ENCODE data around the gene EFNA2.

EFNA2 gene

DNA sequence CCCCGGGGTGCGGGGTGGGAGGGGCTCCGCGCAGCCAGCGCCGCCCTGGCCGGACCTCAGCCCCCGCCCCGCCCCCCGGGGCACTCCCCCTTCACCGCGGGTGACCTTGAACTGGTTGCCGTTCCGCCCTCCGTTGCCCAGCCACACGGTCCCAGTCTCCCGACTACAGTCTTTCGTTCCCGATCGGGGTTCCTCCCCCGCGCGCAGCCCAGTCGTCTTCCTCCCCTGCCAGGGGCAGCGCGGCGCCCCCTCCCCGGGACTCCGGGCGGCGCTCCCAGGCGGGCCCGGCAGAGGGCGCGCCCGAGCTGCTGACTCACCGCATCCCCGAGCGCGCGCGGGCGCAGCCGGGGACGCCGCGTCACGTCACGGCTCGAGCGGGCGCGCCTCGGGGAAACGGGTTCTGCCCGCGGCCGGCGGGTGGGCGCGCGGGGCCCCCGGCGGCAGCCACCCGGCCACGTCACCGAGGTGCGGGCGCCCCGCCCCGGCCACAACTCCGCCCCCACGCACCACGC, 36.8 kb upstream of the EFNA2 start:
- DNase-seq (ENCODE audit: extremely low read depth in 1 of 2, low read depth in 1 of 2) = peak; percentile 64 to 70

DNA sequence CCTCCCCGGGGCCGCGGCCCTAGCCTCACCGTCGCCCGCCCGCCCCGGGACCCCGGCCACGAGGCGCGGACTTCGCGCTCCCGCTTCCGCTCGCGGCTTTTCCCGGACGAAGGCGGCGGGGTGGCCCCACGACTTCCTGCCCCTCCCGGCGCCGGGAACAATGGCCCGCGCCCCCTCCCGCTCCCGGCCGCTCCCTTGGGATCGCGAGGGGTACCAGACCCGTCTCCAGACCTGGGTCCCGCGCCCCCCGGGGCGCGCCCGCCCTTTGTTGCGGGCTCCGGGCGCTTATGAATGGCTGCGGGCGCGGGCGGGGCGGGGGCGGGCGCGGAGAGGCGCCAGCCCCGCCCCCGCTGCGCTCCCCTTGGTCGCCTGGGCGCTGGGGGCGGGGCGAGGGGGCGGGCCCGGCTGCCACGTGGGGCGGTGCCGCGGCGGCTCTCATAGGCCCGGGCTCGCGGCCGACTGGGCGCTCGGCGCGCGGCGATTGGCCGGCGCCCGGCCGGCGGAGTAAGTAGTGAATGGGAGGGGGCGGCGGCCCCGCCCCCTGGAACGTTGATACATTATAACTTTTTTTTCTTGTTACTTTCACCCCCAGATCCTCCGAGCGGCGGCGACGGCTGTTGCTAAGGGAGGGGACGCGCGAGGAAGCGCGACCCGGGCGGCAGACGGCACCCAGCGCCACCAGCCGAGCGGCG, 36.2 kb upstream of the EFNA2 start:
- peak; percentile 78 to 93 for DNase-seq (ENCODE audit: extremely low read depth in 1 of 2, low read depth in 1 of 2)

DNA sequence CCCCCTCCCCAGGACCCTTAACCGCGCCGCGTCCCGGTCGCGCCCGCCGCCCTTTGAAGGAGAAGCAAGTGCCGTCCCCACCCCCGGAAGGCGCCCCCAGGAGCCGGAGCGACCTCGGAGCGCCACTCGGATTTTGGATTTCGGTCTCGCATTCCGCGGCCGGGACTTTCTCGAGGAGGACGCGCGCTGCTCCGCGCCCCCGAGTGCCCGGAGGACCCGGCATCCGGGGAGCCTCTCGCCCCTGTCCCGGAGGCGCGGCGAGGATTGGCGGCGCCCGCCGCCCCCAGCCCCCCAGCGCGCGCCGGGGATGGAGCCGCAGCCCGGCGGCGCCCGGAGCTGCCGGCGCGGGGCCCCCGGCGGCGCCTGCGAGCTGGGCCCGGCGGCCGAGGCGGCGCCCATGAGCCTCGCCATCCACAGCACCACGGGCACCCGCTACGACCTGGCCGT, 35.7 kb upstream of the EFNA2 start:
- no peak for DNase-seq (ENCODE audit: extremely low read depth in 1 of 2, low read depth in 1 of 2)

DNA sequence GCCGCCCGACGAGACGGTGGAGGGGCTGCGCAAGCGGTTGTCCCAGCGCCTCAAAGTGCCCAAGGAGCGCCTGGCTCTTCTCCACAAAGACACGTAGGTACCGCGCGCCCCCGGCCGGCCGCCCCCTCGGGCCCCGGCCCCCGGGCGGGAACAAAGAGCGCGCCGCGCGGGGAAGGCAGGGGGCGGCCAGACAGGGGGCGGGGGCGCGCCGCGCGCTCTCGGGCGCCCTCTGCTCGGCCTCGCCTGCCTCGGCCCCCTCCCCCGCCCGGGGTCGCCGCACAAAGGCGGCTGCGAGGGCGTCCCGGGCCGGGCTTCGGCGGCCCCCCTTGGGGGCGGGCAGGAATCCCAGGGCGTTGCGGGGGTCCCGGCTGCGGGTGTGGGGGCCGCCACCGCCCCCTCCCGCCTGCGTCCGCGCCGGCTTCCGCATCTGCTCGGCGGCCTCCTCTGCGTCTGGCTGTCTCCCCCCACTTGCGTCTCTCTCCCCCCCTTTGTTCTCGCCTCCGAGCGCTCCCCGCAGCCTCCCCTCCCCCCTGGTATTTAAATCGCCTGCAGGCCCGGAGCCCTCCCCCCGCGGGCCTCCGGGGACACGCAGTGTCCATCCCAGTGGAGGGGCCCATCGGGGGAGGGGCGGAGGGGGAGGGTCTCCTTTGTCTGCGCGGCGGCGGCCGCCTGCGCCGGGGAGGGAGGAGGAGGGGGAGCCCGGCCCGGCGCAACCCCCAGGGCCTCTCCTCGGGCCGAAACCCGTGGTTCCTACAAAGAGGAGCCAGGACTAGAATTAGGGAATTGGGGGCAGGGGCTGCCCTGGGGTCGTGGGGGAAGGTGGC, 35.0 kb upstream of the EFNA2 start:
- no peak for DNase-seq (ENCODE audit: extremely low read depth in 1 of 2, low read depth in 1 of 2)

DNA sequence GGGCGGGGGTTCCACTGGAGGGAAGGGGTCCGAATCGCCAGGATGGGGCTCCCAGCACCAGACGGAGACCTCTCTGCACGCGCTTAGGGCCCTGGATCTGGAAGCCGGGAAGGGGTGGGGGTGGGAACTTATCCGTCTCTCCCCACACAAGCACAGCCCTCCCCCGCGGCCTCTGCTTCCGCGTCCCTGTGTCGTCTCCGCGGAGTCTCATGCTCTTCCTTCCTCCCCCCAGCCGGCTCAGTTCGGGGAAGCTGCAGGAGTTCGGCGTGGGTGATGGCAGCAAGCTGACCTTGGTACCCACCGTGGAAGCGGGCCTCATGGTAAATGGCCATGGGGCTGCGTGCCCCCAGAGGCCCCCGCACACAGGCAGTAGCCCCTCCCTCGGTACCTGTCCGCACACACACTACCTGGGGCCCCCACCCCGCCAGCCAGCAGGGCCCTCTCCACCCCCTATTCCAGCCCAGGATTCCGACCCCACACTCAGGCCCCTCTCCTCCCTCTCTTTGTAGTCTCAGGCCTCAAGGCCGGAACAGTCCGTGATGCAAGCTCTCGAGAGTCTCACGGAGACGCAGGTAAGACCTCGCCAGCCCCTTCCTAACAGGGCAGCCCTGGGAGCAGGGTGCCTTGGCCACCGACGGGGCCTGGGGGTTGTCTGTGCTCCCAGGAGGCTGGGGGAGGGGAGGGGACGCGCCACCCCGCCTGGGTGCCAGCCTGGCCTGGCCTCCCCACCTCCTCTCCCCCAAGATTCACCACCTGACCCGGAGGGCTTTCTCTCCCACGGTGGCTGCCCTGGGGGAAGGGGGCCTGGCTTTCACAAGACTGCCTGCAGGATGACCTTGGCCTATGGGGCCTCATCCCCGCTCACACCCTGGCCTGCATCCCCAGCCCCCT, 34.1 kb upstream of the EFNA2 start:
- DNase-seq (ENCODE audit: extremely low read depth in 1 of 2, low read depth in 1 of 2) = peak in 1 of 2 donors; percentile 51

DNA sequence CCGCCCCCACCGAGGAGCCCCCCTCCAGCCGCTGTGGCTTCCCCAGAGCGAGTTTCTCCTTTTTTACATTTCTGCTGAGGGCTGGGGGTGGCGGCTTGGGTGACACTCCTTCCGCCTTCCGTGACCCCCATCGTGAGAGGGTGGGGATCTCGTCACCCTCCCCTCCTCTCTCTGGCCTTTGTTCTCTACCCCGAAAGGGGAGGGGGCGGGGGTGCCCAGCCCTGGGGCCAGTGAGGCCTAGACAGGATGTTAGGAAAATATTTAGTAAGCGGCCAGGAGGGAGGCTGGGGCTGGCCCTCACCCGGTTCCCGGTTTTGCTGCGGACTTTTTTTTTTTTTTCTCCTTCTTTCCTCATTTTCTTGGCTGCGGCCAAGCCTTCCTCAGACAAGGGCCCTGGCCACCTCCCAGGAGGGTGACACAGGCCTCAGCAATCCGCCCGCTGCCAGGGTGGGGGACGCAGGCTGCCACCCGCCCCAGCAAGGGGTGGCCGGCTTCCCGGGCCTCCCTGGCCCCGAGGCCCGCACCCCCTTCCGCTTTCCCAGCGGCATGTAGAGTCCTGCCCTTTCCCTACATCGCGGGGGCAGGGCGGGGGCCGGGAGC, 33.4 kb upstream of the EFNA2 start:
- DNase-seq (ENCODE audit: extremely low read depth in 1 of 2, low read depth in 1 of 2) = peak in 1 of 2 donors; percentile 64

DNA sequence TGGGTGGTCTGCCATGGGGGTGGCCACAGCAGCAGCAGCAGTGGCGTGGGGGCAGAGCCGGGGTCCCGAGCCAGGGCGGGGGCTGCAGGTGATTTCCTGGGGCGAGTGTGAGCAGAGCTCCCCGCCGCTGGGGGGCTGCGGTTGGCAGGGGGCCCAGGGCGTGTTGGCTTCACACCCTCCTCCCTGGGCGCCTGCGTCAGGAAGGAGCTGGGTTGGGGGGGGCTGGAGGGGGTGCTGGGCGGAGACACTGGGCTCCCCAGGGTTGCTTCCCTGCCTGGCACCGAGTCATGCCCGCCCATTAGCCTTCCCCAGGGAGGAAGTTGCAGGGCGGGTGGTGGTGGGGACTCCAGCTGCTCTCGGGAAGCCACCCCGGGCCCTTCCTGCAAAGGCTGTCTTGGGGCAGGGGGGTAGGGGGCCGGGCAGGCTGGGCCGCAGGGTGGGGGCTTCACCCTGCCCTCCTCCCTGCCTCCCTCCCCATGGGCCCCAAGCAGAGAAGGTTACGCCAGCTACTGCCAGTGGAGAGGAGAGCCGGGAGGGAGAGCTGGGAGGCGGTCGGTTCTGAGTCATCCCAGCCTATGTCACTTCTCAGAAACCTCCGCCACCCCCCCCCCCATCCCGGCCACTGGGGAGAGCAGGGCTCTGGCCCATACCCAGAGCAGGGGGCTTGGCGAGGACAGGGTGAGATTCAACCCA, 32.7 kb upstream of the EFNA2 start:
- DNase-seq (ENCODE audit: extremely low read depth in 1 of 2, low read depth in 1 of 2) = peak; percentile 69 to 83

DNA sequence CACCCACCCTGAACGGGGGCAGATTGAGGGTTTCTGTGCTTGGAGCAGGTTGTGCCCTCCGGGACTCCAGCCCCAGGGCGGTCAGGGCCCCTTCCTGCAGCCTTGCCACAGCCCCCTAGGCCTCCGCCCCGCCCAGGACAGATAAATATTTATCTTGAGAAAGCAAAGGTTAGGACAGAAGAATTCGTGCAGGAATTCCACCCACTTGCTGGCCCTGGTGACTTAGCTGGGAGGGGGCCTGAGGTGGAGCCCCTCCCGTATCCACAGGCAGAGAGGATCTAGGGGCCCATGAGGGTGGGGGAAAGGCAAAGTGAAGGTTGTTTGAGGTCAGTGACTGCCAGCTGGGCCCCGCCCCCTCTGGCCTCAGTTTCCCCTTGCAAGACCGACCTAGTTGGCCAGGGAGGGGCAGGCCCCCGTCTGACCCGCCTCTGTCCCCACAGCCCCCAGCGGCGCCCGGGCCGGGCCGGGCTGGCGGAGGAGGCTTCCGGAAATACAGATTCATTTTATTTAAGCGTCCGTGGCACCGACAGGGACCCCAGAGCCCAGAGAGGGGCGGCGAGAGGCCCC, 32.1 kb upstream of the EFNA2 start:
- DNase-seq (ENCODE audit: extremely low read depth in 1 of 2, low read depth in 1 of 2) = no peak

DNA sequence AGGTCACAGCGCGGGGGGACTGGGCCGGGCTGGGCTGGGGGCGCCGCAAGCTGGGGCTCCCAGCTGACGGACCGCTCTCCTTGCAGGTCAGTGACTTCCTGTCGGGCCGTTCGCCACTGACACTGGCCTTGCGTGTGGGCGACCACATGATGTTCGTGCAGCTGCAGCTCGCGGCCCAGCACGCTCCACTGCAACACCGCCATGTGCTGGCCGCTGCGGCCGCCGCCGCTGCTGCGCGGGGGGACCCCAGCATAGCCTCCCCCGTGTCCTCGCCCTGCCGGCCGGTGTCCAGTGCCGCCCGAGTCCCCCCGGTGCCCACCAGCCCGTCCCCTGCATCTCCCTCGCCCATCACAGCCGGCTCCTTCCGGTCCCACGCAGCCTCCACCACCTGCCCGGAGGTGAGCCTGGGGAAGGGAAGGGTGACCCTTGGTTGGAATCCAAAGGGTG, 31.6 kb upstream of the EFNA2 start:
- DNase-seq (ENCODE audit: extremely low read depth in 1 of 2, low read depth in 1 of 2) = no peak

DNA sequence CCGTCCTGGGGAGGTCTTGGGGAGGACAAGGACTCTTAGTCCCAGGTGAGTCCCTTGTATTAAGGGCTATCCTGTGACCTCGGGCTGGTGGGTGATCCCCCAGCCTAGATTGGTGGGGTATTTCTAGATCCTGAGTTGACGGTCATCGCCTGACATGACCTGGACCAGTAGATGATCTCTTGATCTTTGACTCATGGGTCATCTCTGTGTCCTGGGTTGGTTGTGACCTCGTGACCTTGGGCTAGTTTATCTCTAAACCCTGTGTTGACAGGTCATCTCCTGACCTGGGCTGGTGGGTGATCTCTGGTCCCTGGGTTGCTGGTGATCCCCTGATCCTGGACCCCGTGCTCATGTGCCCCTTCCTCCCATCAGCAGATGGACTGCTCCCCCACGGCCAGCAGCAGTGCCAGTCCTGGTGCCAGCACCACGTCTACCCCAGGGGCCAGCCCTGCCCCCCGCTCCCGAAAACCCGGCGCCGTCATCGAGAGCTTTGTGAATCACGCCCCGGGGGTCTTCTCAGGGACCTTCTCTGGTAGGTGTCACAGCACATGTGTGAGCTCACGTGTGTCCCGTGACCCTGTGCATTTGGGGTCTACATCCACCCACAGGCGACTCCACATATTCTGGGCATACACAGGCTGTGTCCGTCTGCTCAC, 31.0 kb upstream of the EFNA2 start:
- DNase-seq (ENCODE audit: extremely low read depth in 1 of 2, low read depth in 1 of 2) = no peak

DNA sequence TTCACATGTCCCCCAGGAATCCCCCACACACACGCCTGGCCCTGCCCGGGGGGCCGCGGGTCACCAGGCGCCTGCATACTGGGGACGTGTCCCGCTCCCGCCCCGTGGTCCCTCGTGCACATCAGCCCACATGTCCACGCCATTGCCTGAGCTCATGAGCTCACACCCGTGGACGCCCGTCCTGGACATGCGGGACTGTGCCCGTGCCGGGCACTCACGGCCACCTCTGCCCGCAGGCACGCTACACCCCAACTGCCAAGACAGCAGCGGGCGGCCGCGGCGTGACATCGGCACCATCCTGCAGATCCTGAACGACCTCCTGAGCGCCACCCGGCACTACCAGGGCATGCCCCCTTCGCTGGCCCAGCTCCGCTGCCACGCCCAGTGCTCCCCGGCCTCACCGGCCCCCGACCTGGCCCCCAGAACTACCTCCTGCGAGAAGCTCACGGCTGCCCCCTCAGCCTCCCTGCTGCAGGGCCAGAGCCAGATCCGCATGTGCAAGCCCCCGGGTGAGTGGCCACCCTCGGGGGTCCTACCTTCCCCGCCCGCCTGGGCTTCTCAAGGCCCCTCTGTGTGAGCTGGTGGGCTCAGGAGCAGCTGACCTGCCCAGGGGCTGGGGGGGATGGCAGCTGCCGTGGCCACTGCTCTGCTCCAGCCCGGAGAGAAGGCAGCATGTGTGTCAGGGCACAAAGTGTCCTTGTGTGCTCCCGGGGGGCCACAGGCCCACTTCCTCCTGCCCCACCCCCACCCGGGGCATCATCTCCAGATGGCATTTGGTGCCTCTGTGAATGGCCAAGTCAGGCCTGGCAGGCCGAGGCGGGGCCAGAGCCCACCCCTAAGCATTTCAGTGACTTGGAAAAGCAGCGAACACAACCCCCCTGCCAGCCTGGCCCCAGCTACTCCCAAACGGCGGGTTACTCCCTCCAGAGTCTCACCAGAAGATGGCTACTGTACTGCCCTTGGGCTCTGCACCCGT, 30.2 kb upstream of the EFNA2 start:
- no peak for DNase-seq (ENCODE audit: extremely low read depth in 1 of 2, low read depth in 1 of 2)

DNA sequence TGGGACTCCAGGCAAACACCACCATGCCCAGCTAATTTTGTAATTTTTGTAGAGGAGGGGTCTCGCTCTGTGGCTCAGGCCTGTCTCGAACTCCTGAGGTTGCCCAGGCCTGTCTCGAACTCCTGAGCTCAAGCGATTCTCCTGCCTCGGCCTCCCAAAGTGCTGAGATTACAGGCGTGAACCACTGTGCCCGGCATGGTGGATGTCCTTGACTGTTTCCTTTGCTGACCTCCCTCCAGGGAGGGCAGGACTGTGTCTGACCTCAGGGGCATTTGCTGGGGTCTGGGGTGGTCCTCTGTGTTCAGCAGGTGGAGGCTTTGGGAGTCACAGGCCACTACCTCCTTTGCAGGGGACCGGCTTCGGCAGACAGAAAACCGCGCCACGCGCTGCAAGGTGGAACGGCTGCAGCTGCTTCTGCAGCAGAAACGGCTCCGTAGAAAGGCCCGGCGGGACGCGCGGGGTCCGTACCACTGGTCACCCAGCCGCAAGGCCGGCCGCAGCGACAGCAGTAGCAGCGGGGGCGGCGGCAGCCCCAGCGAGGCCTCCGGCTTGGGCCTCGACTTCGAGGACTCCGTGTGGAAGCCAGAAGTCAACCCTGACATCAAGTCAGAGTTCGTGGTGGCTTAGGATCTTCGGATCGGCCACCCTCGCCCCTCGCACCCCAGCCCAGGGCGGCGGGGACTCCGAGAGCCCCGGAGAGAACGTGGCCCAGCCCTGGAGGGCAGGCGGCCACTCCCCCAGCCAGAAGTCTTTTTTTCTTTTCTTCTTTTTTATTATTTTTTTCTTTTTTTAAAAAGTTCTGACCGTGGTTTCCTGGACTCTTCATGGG, 28.8 kb upstream of the EFNA2 start:
- DNase-seq (ENCODE audit: extremely low read depth in 1 of 2, low read depth in 1 of 2) = no peak

DNA sequence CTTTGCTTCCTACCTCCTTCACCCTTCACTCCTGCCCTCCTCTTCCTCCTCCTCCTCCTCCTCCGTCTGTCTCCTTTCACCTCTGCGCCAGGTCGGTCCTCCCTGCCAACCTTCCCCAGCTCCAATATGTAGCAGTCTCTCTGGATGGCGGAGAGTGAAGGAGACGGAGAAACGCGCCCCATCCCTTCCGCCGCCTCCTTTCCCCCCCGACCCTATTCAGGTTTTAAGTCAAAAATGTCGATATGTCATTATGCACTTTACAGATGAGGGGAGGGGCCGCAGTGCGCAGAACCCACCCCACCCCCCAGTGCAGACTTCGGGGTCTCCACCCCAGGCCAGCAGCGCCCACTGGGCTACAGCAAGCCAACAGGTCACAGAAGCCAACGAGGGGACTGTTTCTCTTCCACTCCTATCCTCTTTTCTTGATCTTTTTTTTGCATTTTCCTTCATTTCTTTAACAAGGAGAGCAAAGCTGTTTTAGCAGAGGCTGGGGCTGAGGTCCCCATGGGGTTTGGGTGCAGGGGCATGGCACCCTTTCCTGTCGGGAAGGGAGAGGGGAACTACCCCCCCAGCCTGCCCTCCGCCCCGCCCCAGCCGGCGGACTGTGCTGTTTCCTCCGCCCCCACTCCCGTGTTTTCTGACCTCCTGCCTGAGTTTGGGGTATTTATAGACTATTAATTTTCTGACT, 28.1 kb upstream of the EFNA2 start:
- DNase-seq (ENCODE audit: extremely low read depth in 1 of 2, low read depth in 1 of 2) = no peak

DNA sequence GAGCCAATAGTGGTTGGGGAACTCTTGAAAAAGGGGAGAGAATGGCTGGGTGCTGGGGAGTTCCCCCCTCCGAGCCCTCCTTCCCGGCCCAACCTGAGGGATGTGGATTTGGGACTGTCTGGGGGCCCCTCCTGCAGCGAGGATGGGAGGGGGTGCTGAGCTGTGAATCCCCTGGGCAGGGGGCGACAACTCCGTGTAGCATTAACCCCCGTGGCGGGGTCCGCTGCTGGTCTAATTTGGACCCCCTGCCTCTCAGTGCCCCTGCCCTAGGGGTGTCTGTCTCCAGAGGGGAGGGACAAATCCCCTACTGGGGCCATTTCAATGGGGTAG, 27.5 kb upstream of the EFNA2 start:
- DNase-seq (ENCODE audit: extremely low read depth in 1 of 2, low read depth in 1 of 2) = no peak

DNA sequence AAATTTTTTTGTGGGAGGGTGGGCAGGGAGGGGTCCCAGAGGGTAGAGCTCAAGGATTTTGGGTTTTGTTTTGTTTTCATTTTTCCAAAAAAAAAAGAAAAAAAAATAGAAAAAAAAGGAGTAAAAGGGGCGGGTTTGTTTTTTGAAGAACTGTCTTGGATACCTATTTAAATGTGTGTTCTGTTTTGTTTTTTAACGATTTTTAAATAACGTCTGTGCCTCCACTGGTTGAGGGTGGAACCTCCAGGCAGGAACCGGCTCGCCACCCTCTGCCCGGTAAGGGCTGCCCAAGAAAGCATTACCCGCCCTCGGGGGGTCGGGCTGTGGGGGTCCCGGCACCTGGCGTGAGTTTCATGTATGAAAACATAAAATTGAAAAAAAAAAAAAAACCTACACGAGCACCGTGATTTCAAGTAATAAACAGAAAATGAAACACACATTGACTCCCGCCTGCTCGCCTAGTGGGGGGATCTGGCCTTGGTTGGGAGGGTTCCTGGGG, 26.9 kb upstream of the EFNA2 start:
- no peak for DNase-seq (ENCODE audit: extremely low read depth in 1 of 2, low read depth in 1 of 2)

DNA sequence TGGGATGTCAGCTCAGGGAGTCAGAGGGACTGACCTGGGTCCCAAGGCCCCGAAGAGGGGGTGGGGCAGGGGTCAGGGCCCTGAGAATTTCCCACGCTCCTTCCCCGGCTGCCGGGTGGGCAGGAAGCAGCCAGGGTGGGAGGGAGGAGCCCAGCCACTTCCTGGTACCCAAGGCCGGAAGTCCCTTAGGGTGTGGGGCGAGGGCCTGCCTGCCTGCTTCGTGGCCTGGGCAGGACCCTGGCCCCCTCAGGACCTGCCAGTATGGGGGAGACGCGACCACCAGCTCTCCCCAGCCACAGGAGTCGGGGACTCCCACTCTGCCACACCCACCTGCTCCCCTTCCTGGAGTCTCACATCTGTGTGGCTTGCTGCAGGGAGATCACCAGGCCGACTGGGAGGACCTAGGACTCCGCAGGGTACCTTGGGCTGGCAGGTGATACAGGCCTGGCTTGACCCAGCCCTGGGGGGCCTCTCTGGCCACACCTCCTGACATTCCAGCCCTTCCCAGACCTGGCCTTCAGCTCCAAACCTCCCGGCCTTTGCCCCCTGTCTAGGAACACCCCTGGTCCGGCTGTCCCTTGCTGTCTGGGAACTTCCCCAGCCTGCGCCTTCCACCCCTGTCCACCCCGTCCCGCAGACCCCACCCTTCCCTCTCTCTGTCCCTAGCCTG, 26.3 kb upstream of the EFNA2 start:
- peak; percentile 66 to 71 for DNase-seq (ENCODE audit: extremely low read depth in 1 of 2, low read depth in 1 of 2)
